GM13976 (cell line): Measurements from ENCODE around the gene UQCR11.

Experiments
- DNase-seq: peaks from one replicate; pipeline ENCODE4 v3.0.0; 2012; ENCODE audit warnings: low spot score
- in situ Hi-C: fragments of 300-500 bp; cut with MboI; formaldehyde crosslinking; loops from one replicate; pipeline ENCODE4 v1.12.0; 2022; ENCODE audit warnings: low sequenced_read_pairs, mixed read lengths, inconsistent platforms; ENCODE audit not compliant: unreplicated experiment
- TF ChIP-seq, protein P1 (sequence below): IDR thresholded peaks from 2 replicates; pipeline ENCODE4 v1.5.1; 2012; ENCODE audit warnings: borderline replicate concordance, mild to moderate bottlenecking; ENCODE audit not compliant: insufficient read depth; ENCODE audit errors: extremely low read depth, missing control alignments, control extremely low read depth

UQCR11 gene

DNA sequence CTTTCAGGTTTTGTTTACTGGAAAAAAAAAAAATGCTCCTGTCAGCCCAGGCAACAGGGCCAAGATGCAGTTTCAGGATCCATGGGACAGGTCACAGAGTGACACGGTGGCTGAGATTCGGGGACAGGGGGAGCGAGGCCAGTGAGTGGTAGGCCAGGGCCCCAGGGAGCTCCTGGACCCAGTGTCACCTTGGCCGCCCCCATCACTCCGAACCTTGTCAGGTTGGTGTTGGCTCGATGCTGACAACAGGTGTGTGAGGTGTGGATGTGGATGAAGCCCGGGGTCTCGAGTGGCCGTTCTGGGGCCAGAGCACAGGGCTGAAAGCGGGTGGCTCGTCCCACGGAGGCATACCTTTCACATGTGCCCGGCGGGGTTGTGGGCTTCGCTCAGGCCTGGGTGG, 6.1 kb upstream of the UQCR11 start:
- no peak for DNase-seq
- TF ChIP-seq, protein P1, sequence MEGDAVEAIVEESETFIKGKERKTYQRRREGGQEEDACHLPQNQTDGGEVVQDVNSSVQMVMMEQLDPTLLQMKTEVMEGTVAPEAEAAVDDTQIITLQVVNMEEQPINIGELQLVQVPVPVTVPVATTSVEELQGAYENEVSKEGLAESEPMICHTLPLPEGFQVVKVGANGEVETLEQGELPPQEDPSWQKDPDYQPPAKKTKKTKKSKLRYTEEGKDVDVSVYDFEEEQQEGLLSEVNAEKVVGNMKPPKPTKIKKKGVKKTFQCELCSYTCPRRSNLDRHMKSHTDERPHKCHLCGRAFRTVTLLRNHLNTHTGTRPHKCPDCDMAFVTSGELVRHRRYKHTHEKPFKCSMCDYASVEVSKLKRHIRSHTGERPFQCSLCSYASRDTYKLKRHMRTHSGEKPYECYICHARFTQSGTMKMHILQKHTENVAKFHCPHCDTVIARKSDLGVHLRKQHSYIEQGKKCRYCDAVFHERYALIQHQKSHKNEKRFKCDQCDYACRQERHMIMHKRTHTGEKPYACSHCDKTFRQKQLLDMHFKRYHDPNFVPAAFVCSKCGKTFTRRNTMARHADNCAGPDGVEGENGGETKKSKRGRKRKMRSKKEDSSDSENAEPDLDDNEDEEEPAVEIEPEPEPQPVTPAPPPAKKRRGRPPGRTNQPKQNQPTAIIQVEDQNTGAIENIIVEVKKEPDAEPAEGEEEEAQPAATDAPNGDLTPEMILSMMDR: no peak
- in situ Hi-C loops: no loop called here

- DNase-seq: no peak
- in situ Hi-C loops: no loop called here
- TF ChIP-seq, protein P1: no peak
Measured at GRCh38 chr19:1610579-1610978, 5.3 kb upstream of the UQCR11 start.

GRCh38 chr19:1609680-1610474, 4.6 kb upstream of the UQCR11 start:
- in situ Hi-C loops: loop anchor here (5.0 kb wide), 1 partner anchor 47 kb away; no protein-coding TSS in a partner anchor
- DNase-seq: no peak
- TF ChIP-seq, protein P1: no peak

DNA sequence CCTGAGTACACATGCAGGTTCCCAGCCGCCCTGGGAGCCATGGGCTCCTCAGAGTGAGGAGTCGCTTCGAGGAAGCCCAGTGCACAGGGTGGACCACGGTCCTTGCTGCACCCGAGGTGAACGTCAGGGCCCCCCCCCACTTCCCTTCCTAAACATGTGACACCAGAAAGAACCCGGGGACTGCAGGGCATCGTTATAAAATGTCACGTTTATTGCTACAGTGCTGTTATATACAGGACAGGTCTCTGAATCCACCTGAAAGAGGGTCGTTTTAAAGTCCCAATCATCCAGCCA, 3.8 kb upstream of the UQCR11 start:
- TF ChIP-seq, protein P1: no peak
- DNase-seq: no peak
- in situ Hi-C loops: loop anchor here (5.0 kb wide), 1 partner anchor 48 kb away; no protein-coding TSS in a partner anchor

GRCh38 chr19:1608359-1609102, 3.3 kb upstream of the UQCR11 start:
- no peak for DNase-seq
- in situ Hi-C loops: loop anchor here (5.0 kb wide), 1 partner anchor 49 kb away; no protein-coding TSS in a partner anchor
- TF ChIP-seq, protein P1: no peak

DNA sequence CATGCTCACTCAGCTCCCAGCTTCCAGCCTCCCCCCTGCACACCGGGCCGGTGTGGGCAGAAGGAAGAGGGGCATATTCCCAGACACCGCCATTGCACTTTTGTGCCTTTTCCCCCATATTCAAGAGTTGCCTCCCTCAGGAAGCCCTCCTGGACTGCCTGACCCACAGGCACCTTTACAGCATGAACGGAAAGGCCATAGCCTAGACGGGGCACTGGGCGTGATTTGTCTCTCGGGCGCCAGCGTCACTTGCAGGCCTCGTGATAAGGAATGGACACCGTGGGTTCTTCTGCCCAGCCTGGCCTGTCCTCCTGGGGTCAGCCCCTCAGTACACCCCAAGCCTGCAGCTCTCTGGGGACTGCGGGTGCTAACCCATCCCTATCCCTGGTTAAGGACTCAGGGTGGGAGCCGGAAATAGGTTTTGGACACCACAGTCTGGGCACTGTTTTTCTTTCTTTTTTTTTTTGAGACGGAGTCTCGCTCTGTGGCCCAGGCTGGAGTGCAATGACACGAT, 933 bp upstream of the UQCR11 start:
- TF ChIP-seq, protein P1: no peak
- DNase-seq: no peak
- in situ Hi-C loops: loop anchor here (5.0 kb wide), 1 partner anchor 51 kb away; no protein-coding TSS in a partner anchor
